ENCODE measurements around the gene CDR2. TPM values are rescaled to one million over a fixed set of nuclear protein-coding genes. Genes with fewer than 3 reads are reported as not detected.

CDR2 gene
- total and polyA plus RNA-seq, 2 of the 13 experiments (the other 11 are each of a cell fraction or from before 2014, with no cell fraction given), result 59.0 to 78.9 TPM

GRCh38 chr16:22374311-22375116, at the start of gene CDR2 (continued):
- TF ChIP-seq NFKB2 (CRISPR knock-in tag; IDR thresholded peaks at IDR 0.05; ENCODE audit: borderline replicate concordance), result peak; percentile 64; the same call in 1 of the 2 replicates
- no peak for TF ChIP-seq ZNF432 (CRISPR knock-in tag; IDR thresholded peaks at IDR 0.05; ENCODE audit: borderline replicate concordance)
- peak; percentile 74; the same call in 1 of the 2 replicates for TF ChIP-seq ZNF280D (CRISPR knock-in tag; IDR thresholded peaks at IDR 0.05)
- TF ChIP-seq SRF (IDR thresholded peaks at IDR 0.05; ENCODE audit: low read depth, low read length), result no peak
- TF ChIP-seq PAWR (CRISPR knock-in tag; IDR thresholded peaks at IDR 0.05; ENCODE audit: borderline replicate concordance), result peak; percentile 98
- TF ChIP-seq ZMAT5 (CRISPR knock-in tag; IDR thresholded peaks at IDR 0.05; ENCODE audit: borderline replicate concordance, low read depth), result no peak
- TF ChIP-seq CSRNP1 (CRISPR knock-in tag; IDR thresholded peaks at IDR 0.05), result peak; percentile 74
- TF ChIP-seq ZNF639 (CRISPR knock-in tag; conservative IDR thresholded peaks at IDR 0.05), result 0 out of 2 replicates have a peak, but pooled peaks have one; percentile 36
- TF ChIP-seq SMARCC2 (IDR thresholded peaks at IDR 0.05), result no peak
- peak; percentile 91 for TF ChIP-seq ZSCAN25 (CRISPR knock-in tag; IDR thresholded peaks at IDR 0.05)
- peak; percentile 54; the same call in 1 of the 2 replicates for TF ChIP-seq GATAD1 (CRISPR knock-in tag; IDR thresholded peaks at IDR 0.05)
- TF ChIP-seq TFAP4 (IDR thresholded peaks at IDR 0.05; ENCODE audit: borderline replicate concordance, low read depth), result no peak; the same call in 1 of the 2 replicates
- no peak for TF ChIP-seq EED (CRISPR knock-in tag; IDR thresholded peaks at IDR 0.05)
- peak; percentile 91 for TF ChIP-seq ZFP91 (CRISPR knock-in tag; IDR thresholded peaks at IDR 0.05; ENCODE audit: borderline replicate concordance)
- no peak for TF ChIP-seq HNRNPK (IDR thresholded peaks at IDR 0.05; ENCODE audit: low read depth, low read length, poor library complexity, severe bottlenecking)
- peak; percentile 62; the same call in 1 of the 2 replicates for TF ChIP-seq TFE3 (CRISPR knock-in tag; IDR thresholded peaks at IDR 0.05)
- TF ChIP-seq SRY (CRISPR knock-in tag; IDR thresholded peaks at IDR 0.05), result no peak; the same call in 1 of the 2 replicates

Measured in HepG2 (cell line).